Activated naive CD8-positive, alpha-beta T cell treated with anti-CD3 and anti-CD28 coated beads, Interleukin-2, amount 50 U/mL, for 24 hours (primary cell): ENCODE measurements around the gene STK24.

Experiments used
- ATAC-seq: fragments of 150-1000 bp; cut with Tn5 transposase; one replicate; pipeline ENCODE4 v1.10.0; 2021
- DNase-seq: peaks from one replicate; pipeline ENCODE4 v3.0.0; 2021
- H3K27ac Mint-ChIP-seq: one replicate; pipeline ENCODE4 v1.8.0; 2021; ENCODE audit warnings: mild to moderate bottlenecking, mixed read lengths
- H3K27me3 Mint-ChIP-seq: one replicate; pipeline ENCODE4 v1.8.0; 2021; ENCODE audit warnings: mixed read lengths
- H3K36me3 Mint-ChIP-seq: one replicate; pipeline ENCODE4 v1.8.0; 2021; ENCODE audit warnings: low read depth, mixed read lengths
- H3K4me1 Mint-ChIP-seq: one replicate; pipeline ENCODE4 v1.8.0; 2021; ENCODE audit warnings: mixed read lengths
- H3K4me3 Mint-ChIP-seq: one replicate; pipeline ENCODE4 v1.8.0; 2021; ENCODE audit warnings: mild to moderate bottlenecking, moderate library complexity, mixed read lengths
- H3K9me3 Mint-ChIP-seq: one replicate; pipeline ENCODE4 v1.8.0; 2021; ENCODE audit warnings: mixed read lengths

Gene STK24

DNA sequence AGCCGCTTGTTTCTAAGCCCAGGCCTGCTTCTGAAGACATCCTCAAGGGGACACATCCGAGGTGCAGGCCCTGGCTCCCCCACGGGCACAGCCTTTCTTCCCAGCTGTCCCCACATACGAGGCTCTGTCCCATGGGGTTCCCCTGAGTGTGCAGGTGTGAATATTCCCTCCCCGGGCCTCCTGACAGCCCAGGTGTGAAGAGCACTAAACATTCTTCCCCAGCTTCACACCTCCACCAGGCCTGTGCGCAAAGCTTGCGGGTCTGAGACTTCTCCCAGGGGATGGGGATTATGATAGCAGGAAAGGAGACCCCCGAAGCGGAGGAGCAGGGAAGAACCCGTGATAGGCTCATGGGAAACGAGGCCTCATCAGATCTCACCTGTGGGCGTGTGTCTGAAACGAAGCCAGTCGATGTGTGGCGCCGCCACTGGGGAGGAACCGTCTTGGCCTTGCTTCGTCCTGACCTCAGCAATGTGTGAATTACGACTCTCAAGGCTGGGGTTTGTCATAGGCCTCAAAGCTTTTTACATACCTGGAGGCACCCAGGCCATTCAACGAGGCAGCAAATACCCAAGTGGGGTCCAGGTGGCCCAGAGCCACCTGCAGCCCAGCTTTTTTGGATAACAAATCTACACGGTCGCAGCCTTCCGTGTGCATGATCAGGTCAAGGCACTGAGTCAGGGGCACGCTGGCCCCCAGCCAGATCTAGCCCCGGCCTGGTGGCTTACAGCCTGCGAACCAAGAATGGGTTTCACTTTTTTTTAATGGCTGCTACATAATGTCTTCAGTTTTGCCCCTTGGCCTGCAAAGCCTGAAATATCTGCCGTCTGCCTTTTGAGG lies 134.3 kb downstream of the STK24 start:
- DNase-seq (no peak), ATAC-seq (no peak)
- Mint-ChIP-seq H3K9me3 (no peaks in the 10 kb centered on the region), H3K27ac (no peak overlapping the region), H3K4me1 (peaks cover 10% of the 10 kb centered on the region), H3K36me3 (no peaks in the 10 kb centered on the region), H3K27me3 (no peaks in the 10 kb centered on the region), H3K4me3 (no peak overlapping the region)

DNA sequence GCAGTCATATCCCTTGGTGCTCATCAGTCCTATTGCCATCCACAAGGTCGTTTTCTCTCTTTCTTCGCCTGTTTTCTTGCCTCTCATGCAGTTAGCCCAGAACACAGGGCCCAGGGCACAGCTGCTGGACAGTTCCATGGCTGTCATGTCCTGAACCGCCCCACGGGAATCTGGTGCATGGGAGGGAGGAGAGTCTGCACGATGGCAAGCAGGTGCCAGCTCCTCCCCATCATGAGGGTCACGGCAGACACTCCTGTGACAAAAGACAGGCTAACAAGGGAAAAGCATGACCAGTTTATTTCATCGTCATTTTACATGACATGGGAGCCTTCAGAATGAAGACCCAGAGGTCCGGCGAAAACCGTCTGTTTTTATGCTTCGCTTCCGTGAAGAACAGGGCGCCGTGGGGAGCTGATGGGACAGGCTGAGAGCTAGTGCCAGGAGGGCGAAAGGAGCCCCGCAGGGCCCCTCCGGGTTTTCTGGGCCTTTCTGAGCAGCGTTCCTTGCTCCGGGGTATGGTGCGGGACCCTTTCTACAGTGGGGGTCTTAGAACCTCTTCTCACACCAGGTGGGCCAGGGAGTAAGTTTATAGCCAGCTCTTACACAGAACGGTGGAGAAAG lies 135.7 kb downstream of the STK24 start:
- no peak for DNase-seq
- Mint-ChIP-seq H3K9me3 (no peaks in the 10 kb centered on the region), H3K36me3 (no peaks in the 10 kb centered on the region), H3K27me3 (no peaks in the 10 kb centered on the region), H3K4me3 (no peak overlapping the region), H3K27ac (no peak overlapping the region), H3K4me1 (peaks cover 10% of the 10 kb centered on the region)
- ATAC-seq: no peak

DNA sequence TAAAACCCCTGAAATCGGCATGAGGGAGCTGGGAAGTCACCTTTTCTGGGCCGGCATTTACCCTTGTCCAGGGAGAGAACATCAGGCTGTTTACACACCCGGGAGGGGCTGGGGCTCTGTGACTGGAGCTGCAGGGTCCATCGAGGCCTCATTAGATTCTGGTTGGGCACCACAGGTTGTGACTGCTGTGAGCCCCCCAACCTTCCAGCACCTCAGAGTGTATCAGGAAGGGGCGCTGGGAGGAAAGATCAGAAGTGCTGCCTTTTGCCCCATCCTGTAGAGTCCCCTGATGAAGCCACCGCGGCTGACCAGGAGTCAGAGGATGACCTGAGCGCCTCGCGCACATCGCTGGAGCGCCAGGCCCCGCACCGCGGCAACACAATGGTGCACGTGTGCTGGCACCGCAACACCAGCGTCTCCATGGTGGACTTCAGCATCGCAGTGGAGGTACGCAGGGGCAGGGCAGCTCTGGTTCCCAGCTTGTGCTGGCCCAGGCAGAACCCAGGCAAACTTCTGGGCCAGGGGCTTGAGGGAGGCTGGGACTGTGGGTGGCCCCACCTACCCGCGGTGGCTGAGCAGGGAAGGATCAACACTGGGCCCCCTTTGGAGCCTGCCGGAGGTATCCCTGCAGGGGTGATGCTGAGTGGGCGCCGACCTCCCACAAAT lies 136.4 kb downstream of the STK24 start:
- no peak overlapping the region for H3K4me3 Mint-ChIP-seq
- no peaks in the 10 kb centered on the region for H3K27me3 Mint-ChIP-seq
- H3K27ac Mint-ChIP-seq: no peak overlapping the region

DNA sequence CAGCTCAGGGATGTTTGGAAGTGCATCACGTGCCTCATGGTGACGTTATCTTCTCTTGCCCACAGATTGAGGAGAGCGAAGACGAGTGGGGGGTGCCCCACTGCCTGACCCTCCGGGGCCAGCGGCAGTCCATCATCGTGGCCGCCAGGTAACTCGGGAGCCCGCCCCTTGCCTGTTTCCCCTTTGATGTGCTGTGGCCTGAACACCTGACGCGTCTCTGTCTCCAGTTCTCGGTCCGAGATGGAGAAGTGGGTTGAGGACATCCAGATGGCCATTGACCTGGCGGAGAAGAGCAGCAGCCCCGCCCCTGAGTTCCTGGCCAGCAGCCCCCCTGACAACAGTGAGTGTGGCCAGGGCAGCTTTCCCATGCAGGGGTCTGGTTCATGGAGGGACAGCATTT lies 137.0 kb downstream of the STK24 start:
- no peaks in the 10 kb centered on the region for H3K9me3 Mint-ChIP-seq
- H3K4me1 Mint-ChIP-seq: no peaks in the 10 kb centered on the region
- H3K27ac Mint-ChIP-seq: no peak overlapping the region
- no peaks in the 10 kb centered on the region for H3K27me3 Mint-ChIP-seq
- H3K4me3 Mint-ChIP-seq: no peak overlapping the region
- H3K36me3 Mint-ChIP-seq: no peaks in the 10 kb centered on the region
- DNase-seq: no peak
- ATAC-seq: no peak

More for the DNA sequence above, 136.4 kb downstream of the STK24 start:
- no peak for DNase-seq
- H3K9me3 Mint-ChIP-seq: no peaks in the 10 kb centered on the region
- peaks cover 6% of the 10 kb centered on the region for H3K4me1 Mint-ChIP-seq
- ATAC-seq: no peak
- H3K36me3 Mint-ChIP-seq: no peaks in the 10 kb centered on the region

DNA sequence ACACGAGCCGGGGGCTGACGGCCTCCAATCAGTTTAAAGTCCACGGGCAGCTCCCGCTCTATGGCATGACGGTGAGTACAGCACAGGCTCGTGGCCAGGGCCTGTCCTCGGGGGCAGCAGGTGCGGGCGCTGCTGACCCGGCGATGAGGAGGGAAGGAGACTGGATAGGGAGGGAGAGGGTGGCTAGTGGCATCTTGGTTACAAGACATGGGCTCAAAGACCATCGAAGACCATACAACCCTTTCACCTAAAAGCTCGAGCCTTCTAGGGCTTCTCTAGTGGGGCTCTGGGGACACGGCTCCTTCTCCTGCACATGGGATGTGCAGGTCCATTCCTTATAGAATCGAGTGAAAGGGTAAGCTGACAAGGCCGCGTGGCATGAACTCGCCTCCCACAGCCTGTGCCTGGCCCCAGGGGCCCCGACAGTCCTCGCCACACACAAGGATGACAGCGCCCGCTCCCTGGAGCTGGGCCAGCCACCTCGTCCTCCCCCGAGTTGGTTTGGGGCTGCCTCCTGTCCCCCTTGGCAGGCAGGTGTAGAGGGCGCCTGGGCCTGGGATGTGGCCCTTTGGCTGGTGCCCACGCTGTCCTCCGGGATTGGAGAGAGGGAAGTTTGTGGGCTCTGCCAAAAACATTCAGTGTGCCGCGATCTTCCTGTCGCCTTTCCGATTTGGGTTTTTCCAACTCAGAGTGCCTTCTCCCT lies 137.6 kb downstream of the STK24 start:
- no peak for ATAC-seq
- H3K27ac Mint-ChIP-seq: no peak overlapping the region

DNA sequence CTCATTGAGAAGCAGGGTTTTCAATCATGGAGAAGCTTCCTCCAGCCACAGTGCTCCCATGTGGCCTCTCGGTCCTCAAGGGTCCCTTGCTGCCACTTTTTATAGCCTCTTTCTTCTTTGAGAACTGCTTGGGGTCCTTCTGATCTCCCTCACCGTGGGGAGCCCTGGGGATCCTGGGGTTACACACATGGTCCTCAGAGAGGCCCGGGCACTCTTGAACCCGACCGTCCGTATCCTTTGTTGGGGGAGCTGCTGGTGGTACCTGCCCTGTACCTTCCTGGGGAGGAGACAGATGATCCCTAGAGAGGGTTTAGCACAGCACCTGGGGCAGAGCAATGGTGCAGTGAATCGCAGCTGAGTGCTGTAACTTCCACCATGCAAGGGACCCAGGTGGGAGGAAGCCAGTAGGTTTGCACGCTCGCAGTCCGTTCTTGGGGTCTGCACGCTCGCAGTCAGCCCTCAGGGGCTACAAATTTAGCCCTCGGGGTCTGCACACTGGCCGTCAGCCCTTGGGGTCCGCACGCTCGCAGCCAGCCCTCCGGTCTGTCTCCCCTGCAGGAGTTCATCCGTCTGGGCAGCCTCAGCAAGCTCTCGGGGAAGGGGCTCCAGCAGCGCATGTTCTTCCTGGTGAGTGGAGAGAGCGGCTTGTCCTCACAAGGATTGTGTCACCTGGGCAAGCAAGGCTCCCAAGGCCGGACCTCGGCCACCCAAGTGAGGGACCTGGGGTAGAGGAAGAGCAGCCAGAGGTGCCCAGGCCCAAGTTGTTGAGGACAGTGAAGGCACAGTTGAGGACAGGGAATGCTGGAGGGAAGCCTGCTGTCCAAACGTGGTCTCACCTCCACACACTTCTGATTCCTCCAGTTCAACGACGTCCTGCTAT lies 138.4 kb downstream of the STK24 start:
- H3K27ac Mint-ChIP-seq: no peak overlapping the region

More for the DNA sequence above, 137.6 kb downstream of the STK24 start:
- no peaks in the 10 kb centered on the region for H3K9me3 Mint-ChIP-seq
- H3K27me3 Mint-ChIP-seq: no peaks in the 10 kb centered on the region
- DNase-seq: no peak
- H3K4me1 Mint-ChIP-seq: no peaks in the 10 kb centered on the region
- H3K36me3 Mint-ChIP-seq: no peaks in the 10 kb centered on the region
- no peak overlapping the region for H3K4me3 Mint-ChIP-seq

DNA sequence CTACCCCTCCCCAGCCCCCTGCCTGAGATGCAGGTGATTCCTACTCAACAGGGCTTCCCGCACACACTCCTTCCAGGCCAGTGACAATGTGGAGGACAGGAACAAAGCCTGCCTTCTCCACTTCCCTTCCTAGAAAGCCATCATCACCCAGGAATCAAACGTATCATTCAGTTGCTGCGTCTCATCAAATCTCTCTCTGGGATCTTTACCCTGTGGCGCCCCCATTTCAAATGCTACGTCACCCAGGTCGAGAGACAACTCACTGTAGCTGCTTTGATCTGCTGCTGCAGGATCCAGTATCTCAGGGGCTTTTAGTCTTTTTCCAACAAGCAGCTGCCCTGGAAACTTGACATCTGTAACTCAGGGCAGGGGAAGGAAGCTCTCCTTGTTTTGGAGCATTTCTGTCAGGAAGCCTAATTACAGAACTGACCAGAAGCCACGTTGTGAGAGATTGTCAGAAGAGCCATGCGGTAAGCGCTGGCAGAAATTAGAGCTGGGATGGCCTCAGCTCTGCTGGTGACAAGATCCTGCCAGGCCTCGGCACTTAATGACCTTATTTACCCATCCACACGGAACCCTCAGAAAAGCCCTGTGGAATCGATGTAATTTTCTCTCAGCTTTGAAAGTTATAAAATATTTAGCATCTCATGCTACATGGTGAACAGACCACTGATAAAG lies 140.5 kb downstream of the STK24 start:
- Mint-ChIP-seq H3K27ac (no peak overlapping the region), H3K4me3 (no peak overlapping the region), H3K9me3 (no peaks in the 10 kb centered on the region), H3K27me3 (no peaks in the 10 kb centered on the region), H3K36me3 (no peaks in the 10 kb centered on the region), H3K4me1 (no peaks in the 10 kb centered on the region)
- ATAC-seq: no peak
- no peak for DNase-seq

More for the DNA sequence above, 138.4 kb downstream of the STK24 start:
- Mint-ChIP-seq H3K9me3 (no peaks in the 10 kb centered on the region), H3K4me3 (no peak overlapping the region), H3K4me1 (no peaks in the 10 kb centered on the region), H3K27me3 (no peaks in the 10 kb centered on the region), H3K36me3 (no peaks in the 10 kb centered on the region)
- ATAC-seq (no peak), DNase-seq (no peak)

DNA sequence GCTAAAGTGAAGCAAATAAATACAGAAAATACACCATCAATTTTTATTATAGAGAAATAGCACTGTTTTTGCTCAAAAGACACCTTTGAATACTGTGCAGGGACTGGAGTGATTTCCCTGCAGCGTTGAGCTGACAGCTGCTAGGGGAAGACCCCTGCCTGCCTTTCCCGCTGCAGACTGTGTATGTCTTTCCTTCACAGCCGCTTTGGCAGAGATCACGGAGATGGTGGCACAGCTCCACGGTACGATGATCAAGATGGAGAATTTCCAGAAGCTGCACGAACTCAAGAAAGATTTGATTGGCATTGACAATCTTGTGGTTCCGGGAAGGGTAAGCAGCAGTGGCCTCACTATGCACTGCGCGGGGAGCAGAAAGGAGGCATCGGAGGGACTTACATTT lies 141.5 kb downstream of the STK24 start:
- DNase-seq (no peak), ATAC-seq (no peak)
- no peaks in the 10 kb centered on the region for H3K36me3 Mint-ChIP-seq
- H3K4me1 Mint-ChIP-seq: no peaks in the 10 kb centered on the region
- H3K9me3 Mint-ChIP-seq: no peaks in the 10 kb centered on the region
- H3K4me3 Mint-ChIP-seq: no peak overlapping the region
- H3K27me3 Mint-ChIP-seq: no peaks in the 10 kb centered on the region
- H3K27ac Mint-ChIP-seq: no peak overlapping the region

DNA sequence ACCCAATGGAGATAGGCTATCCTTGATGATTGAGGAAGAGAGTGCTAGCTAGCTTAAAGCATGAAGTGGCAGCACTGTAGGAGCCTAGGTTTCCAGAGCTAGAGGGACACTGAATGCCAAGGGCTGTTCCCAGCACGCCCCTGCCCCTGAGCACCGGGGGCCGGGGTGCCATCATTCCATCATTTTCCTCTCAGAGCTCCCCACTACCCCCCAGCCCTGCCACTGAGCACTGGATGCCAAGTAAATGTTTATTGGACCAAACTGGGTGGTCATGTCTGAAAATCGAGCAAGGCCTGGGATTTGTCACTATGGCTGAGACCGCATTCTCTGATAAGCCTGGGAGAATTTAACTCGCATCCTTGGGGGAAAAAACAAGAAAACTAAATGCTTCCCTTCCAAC lies 142.8 kb downstream of the STK24 start:
- no peaks in the 10 kb centered on the region for H3K9me3 Mint-ChIP-seq
- no peak for DNase-seq
- no peak for ATAC-seq
- H3K27ac Mint-ChIP-seq: no peak overlapping the region
- H3K4me1 Mint-ChIP-seq: no peaks in the 10 kb centered on the region
- H3K4me3 Mint-ChIP-seq: no peak overlapping the region
- H3K36me3 Mint-ChIP-seq: no peaks in the 10 kb centered on the region
- peaks cover 2% of the 10 kb centered on the region for H3K27me3 Mint-ChIP-seq

DNA sequence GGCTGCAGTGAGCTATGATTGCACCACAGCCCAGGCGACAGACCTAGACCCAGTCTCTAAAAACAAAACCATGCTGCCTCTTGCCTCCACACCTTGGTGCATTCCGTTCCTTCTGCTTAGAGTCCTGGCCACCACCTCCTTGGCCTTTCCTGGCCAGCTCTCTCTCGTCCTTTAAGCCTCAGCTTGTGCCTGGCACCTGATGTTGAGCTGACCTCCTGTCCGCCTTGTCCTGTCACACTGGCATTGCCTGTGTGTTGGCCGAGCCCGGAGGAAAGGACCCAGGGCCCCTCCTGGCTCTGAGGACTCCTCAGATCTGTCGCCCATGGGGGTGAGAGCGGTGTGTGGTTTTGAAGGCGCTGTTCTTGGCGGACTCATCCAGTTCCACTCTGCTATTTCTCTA lies 143.3 kb downstream of the STK24 start:
- no peak overlapping the region for H3K27ac Mint-ChIP-seq
- no peak overlapping the region for H3K4me3 Mint-ChIP-seq
- no peak for DNase-seq
- no peaks in the 10 kb centered on the region for H3K9me3 Mint-ChIP-seq
- no peak for ATAC-seq
- no peaks in the 10 kb centered on the region for H3K4me1 Mint-ChIP-seq
- no peaks in the 10 kb centered on the region for H3K36me3 Mint-ChIP-seq
- peaks cover 4% of the 10 kb centered on the region for H3K27me3 Mint-ChIP-seq

DNA sequence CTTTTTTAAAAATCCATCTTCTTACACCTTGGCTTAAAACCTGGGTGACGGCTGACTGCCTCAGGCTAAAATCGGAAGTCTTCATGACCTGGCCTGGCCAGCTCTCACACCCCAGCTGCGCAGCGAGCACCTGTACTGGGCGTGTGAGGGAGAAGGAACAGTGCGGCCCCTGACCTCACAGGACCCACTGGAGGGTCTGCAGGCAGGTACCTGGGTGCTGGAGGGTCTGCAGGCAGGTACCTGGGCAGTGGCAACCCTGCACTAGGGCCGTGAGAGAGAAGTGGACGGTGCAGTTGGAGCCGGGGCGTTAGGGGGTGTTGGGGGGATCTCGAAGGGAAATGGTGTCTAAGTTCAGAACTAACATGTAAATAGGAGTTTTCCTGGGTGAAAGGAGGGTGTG lies 144.3 kb downstream of the STK24 start:
- DNase-seq (no peak), ATAC-seq (no peak)
- Mint-ChIP-seq H3K4me1 (no peaks in the 10 kb centered on the region), H3K36me3 (no peaks in the 10 kb centered on the region), H3K4me3 (no peak overlapping the region), H3K27ac (no peak overlapping the region), H3K27me3 (peaks cover 8% of the 10 kb centered on the region), H3K9me3 (no peaks in the 10 kb centered on the region)

DNA sequence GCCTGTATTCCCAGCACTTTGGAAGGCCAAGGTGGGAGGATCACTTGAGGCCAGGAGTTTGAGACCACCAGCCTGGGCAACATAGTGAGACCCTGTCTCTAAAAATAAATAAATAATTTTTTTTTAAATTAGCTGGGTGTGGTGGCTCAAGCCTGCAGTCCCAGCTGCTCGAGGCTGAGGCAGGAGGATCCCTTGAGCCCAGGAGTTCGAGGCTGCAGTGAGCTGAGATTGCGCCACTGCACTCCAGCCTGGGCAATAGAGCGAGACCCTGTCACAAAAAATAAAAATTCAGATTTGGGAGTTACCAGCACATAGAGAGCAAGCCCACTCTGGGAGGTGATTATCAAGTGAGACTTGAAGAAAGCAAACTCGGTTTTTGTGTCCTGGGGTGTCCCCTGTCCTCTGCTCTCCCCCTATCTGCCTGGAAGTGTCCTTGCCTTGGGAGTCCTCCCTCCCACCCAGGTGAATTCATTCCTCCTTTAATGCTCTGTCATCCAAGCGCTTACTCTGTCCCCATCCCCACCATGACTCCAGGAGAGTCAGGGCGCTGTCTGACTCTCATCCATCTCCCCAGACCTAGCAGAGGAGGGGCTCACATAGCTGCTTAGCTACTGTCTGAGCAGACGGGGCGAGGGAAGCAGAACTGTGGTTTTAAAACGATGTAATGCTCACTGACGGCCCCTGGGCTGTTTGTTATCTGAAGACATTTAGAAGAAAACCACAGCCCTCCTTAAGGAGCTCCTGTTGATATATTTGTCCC lies 146.8 kb downstream of the STK24 start:
- Mint-ChIP-seq H3K27me3 (peaks cover 8% of the 10 kb centered on the region), H3K4me3 (no peak overlapping the region), H3K9me3 (no peaks in the 10 kb centered on the region), H3K27ac (no peak overlapping the region), H3K36me3 (no peaks in the 10 kb centered on the region), H3K4me1 (no peaks in the 10 kb centered on the region)
- ATAC-seq (peak; percentile 25), DNase-seq (no peak)

DNA sequence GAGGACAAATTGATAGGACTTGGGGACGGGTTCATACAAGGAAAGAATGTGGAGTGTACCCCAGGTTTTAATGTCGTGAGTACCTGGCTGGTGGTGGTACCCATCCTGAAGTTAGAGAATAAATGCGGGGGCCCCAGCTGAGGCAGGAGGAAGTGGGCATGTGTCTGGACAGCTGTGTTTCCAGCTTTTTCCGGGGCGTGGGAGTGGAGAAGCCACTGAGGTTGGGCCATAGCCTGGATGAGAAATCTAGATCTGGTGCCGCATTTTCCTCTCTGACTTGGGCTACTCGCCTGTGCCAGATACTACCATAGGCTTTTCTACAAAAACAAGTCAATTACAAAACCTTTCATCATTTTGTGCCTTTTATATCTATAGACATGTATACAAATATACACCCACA lies 147.4 kb downstream of the STK24 start:
- H3K9me3 Mint-ChIP-seq: no peaks in the 10 kb centered on the region
- no peak overlapping the region for H3K27ac Mint-ChIP-seq
- peaks cover 8% of the 10 kb centered on the region for H3K27me3 Mint-ChIP-seq
- no peaks in the 10 kb centered on the region for H3K36me3 Mint-ChIP-seq
- no peaks in the 10 kb centered on the region for H3K4me1 Mint-ChIP-seq
- DNase-seq (no peak), ATAC-seq (no peak)
- H3K4me3 Mint-ChIP-seq: no peak overlapping the region
